Naive thymus-derived CD8-positive, alpha-beta T cell (primary cell): ENCODE measurements around the gene ASCL2. TPM values are rescaled to one million over a fixed set of nuclear protein-coding genes. Genes with fewer than 3 reads are reported as not detected.

ENCODE experiments used
- ATAC-seq, 2 donors: fragments of 150-1000 bp; cut with Tn5 transposase in 1 of 2; sonication (Bioruptor Pico), chemical (Tn5 transposase) in 1 of 2; 1 replicate in 1 of 2; 2 replicates in 1 of 2; pipeline ENCODE4 v1.10.0; 2021; ENCODE audit warnings: mild to moderate bottlenecking in 2 of 2, moderate library complexity in 2 of 2
- POLR2A ChIA-PET: fragments of 350-600 bp; sonication (Branson Sonifier 250); formaldehyde crosslinking; loops from one replicate; lab custom pipeline; 2021; ENCODE audit warnings: antibody characterized with exemption; lab: Charles Lee
- DNase-seq, 10 donors: peaks; one replicate each; pipeline versions ENCODE4 v3.0.0 to v3.0.0-alpha.2; 2020 to 2022
- H3K27ac Mint-ChIP-seq, 10 donors: one replicate each; pipeline ENCODE4 v1.8.0; 2020 to 2022; ENCODE audit warnings: mild to moderate bottlenecking in 10 of 10, mixed read lengths in 10 of 10, moderate library complexity in 4 of 10, inconsistent platforms in 1 of 10
- H3K27me3 Mint-ChIP-seq, 5 donors: one replicate each; pipeline ENCODE4 v1.8.0; 2021 to 2022; ENCODE audit warnings: mixed read lengths in 5 of 5
- H3K36me3 Mint-ChIP-seq, 3 donors: one replicate each; pipeline ENCODE4 v1.8.0; 2020 to 2022; ENCODE audit warnings: mixed read lengths in 3 of 3, mild to moderate bottlenecking in 2 of 3, inconsistent platforms in 1 of 3
- H3K4me1 Mint-ChIP-seq, 4 donors: one replicate each; pipeline ENCODE4 v1.8.0; 2021 to 2022; ENCODE audit warnings: mixed read lengths in 4 of 4
- H3K4me3 Mint-ChIP-seq, 10 donors: one replicate each; pipeline ENCODE4 v1.8.0; 2020 to 2022; ENCODE audit warnings: mild to moderate bottlenecking in 10 of 10, mixed read lengths in 10 of 10, moderate library complexity in 6 of 10, inconsistent platforms in 1 of 10
- H3K9me3 Mint-ChIP-seq, 9 donors: one replicate each; pipeline ENCODE4 v1.8.0; 2020 to 2022; ENCODE audit warnings: mixed read lengths in 9 of 9, mild to moderate bottlenecking in 3 of 9, inconsistent platforms in 1 of 9, moderate library complexity in 1 of 9
- polyA plus RNA-seq, 3 donors: library from polyadenylated mRNA; unstranded; fragments of 300-500 nt; fragmentation: Illumina TruSeq; gene quantifications; one replicate each; pipeline ENCODE4 v1.2.3, GENCODE V29; 2021
- total RNA-seq, 8 experiments: library from RNA in 2 of 8; stranded (reverse) in 2 of 8; gene quantifications; one replicate each; pipeline ENCODE4 v1.2.3 and lab custom pipeline; 2021 to 2026

Gene ASCL2
- total and polyA plus RNA-seq, 5 experiments from 2014 or later: 0.19 to 2.8 (median 0.23) TPM; not detected in 2

- Mint-ChIP-seq H3K4me1 (peaks cover 28 to 68% (median 47%) of the 10 kb centered on the region in 4 donors), H3K4me3 (peak overlapping the region in 6 of 10 donors; percentile 30 to 98 (median 80)), H3K36me3 (peaks cover 0 to 5% (median 2%) of the 10 kb centered on the region in 3 donors), H3K27me3 (no peaks in the 10 kb centered on the region), H3K27ac (peak overlapping the region in 5 of 10 donors; percentile 56 to 98 (median 85)), H3K9me3 (no peaks in the 10 kb centered on the region)
- DNase-seq (peak in 1 of 10 donors; percentile 17), ATAC-seq (no peak)
- POLR2A ChIA-PET: interaction anchor here (0.6 to 10.9 kb wide), 8 partner anchors 10 to 326 kb away, joined by 3 to 113 read pairs (median 13); partner anchors contain the start of genes CD81 and TSSC4
Measured at GRCh38 chr11:2306877-2307500, 36.6 kb upstream of the ASCL2 start.

- DNase-seq (no peak), ATAC-seq (no peak)
- peaks cover 28 to 67% (median 48%) of the 10 kb centered on the region in 4 donors for H3K4me1 Mint-ChIP-seq
- POLR2A ChIA-PET: interaction anchor here (0.6 to 10.9 kb wide), 10 partner anchors 9 to 1445 kb away, joined by 3 to 113 read pairs (median 6); partner anchors contain the start of genes CD81 and TSSC4
- H3K27ac Mint-ChIP-seq: peak overlapping the region; percentile 74 to 98 (median 92)
- H3K27me3 Mint-ChIP-seq: no peaks in the 10 kb centered on the region
- H3K36me3 Mint-ChIP-seq: peaks cover 0 to 5% (median 4%) of the 10 kb centered on the region in 3 donors
- H3K9me3 Mint-ChIP-seq: no peaks in the 10 kb centered on the region
- H3K4me3 Mint-ChIP-seq: peak overlapping the region; percentile 81 to 98 (median 93)
Measured at GRCh38 chr11:2306452-2306823, 36.0 kb upstream of the ASCL2 start.

- Mint-ChIP-seq H3K36me3 (peaks cover 0 to 5% (median 4%) of the 10 kb centered on the region in 3 donors), H3K4me3 (peak overlapping the region; percentile 81 to 98 (median 93)), H3K4me1 (peaks cover 26 to 67% (median 49%) of the 10 kb centered on the region in 4 donors), H3K27ac (peak overlapping the region; percentile 74 to 98 (median 92)), H3K27me3 (no peaks in the 10 kb centered on the region), H3K9me3 (no peaks in the 10 kb centered on the region)
- ATAC-seq (peak; percentile 1 to 6), DNase-seq (peak in 4 of 10 donors; percentile 36 to 51 (median 46))
- POLR2A ChIA-PET: interaction anchor here (0.6 to 10.9 kb wide), 17 partner anchors 8 to 1446 kb away, joined by 3 to 113 read pairs (median 3); partner anchors contain the start of genes CD81 and TSSC4
Measured at GRCh38 chr11:2305788-2306451, 35.5 kb upstream of the ASCL2 start.

GRCh38 chr11:2305140-2305778 lies 34.9 kb upstream of the ASCL2 start:
- peaks cover 26 to 67% (median 51%) of the 10 kb centered on the region in 4 donors for H3K4me1 Mint-ChIP-seq
- peak overlapping the region; percentile 85 to 98 (median 94) for H3K27ac Mint-ChIP-seq
- H3K27me3 Mint-ChIP-seq: no peaks in the 10 kb centered on the region
- peak overlapping the region; percentile 81 to 98 (median 93) for H3K4me3 Mint-ChIP-seq
- H3K9me3 Mint-ChIP-seq: no peaks in the 10 kb centered on the region
- peak; percentile 62 to 90 (median 78) for DNase-seq
- H3K36me3 Mint-ChIP-seq: peaks cover 0 to 4% (median 4%) of the 10 kb centered on the region in 3 donors
- POLR2A ChIA-PET: interaction anchor here (0.6 to 10.9 kb wide), 18 partner anchors 8 to 710 kb away, joined by 3 to 113 read pairs (median 4); partner anchors contain the start of genes ASCL2, CD81 and TSSC4
- peak; percentile 38 to 41 for ATAC-seq

- H3K4me3 Mint-ChIP-seq: peak overlapping the region; percentile 86 to 98 (median 93)
- peaks cover 28 to 70% (median 53%) of the 10 kb centered on the region in 4 donors for H3K4me1 Mint-ChIP-seq
- POLR2A ChIA-PET: interaction anchor here (0.6 to 10.9 kb wide), 13 partner anchors 9 to 711 kb away, joined by 3 to 113 read pairs (median 6); partner anchors contain the start of genes ASCL2, CD81 and TSSC4
- ATAC-seq (no peak), DNase-seq (no peak)
- H3K36me3 Mint-ChIP-seq: peaks cover 0 to 4% (median 4%) of the 10 kb centered on the region in 3 donors
- H3K27ac Mint-ChIP-seq: peak overlapping the region in 9 of 10 donors; percentile 85 to 98 (median 95)
- H3K9me3 Mint-ChIP-seq: no peaks in the 10 kb centered on the region
- no peaks in the 10 kb centered on the region for H3K27me3 Mint-ChIP-seq
Measured at GRCh38 chr11:2304506-2305139, 34.2 kb upstream of the ASCL2 start.

GRCh38 chr11:2303627-2304505 lies 33.5 kb upstream of the ASCL2 start:
- peak overlapping the region; percentile 34 to 96 (median 92) for H3K27ac Mint-ChIP-seq
- no peaks in the 10 kb centered on the region for H3K9me3 Mint-ChIP-seq
- peaks cover 32 to 72% (median 60%) of the 10 kb centered on the region in 4 donors for H3K4me1 Mint-ChIP-seq
- peaks cover 0 to 4% (median 4%) of the 10 kb centered on the region in 3 donors for H3K36me3 Mint-ChIP-seq
- DNase-seq (no peak), ATAC-seq (no peak)
- no peaks in the 10 kb centered on the region for H3K27me3 Mint-ChIP-seq
- POLR2A ChIA-PET: interaction anchor here (0.8 to 10.9 kb wide), 11 partner anchors 7 to 115 kb away, joined by 3 to 113 read pairs (median 16); partner anchors contain the start of genes ASCL2 and TSSC4
- peak overlapping the region; percentile 91 to 98 (median 94) for H3K4me3 Mint-ChIP-seq

GRCh38 chr11:2302896-2303626 lies 32.7 kb upstream of the ASCL2 start:
- peak in 2 of 10 donors; percentile 15 to 17 for DNase-seq
- Mint-ChIP-seq H3K27me3 (no peaks in the 10 kb centered on the region), H3K36me3 (peaks cover 0 to 4% (median 4%) of the 10 kb centered on the region in 3 donors), H3K4me3 (peak overlapping the region; percentile 91 to 98 (median 94)), H3K9me3 (no peaks in the 10 kb centered on the region), H3K4me1 (peaks cover 37 to 77% (median 66%) of the 10 kb centered on the region in 4 donors), H3K27ac (peak overlapping the region; percentile 77 to 96 (median 94))
- POLR2A ChIA-PET: interaction anchor here (0.6 to 10.9 kb wide), 15 partner anchors 8 to 1508 kb away, joined by 3 to 113 read pairs (median 7); partner anchors contain the start of genes ASCL2 and TSSC4
- ATAC-seq: no peak

- peak; percentile 35 to 40 for ATAC-seq
- Mint-ChIP-seq H3K27me3 (no peaks in the 10 kb centered on the region), H3K9me3 (no peaks in the 10 kb centered on the region), H3K27ac (peak overlapping the region; percentile 77 to 96 (median 94)), H3K4me3 (peak overlapping the region; percentile 91 to 98 (median 94)), H3K4me1 (peaks cover 35 to 79% (median 68%) of the 10 kb centered on the region in 4 donors), H3K36me3 (peaks cover 0 to 4% (median 3%) of the 10 kb centered on the region in 3 donors)
- peak in 7 of 10 donors; percentile 30 to 54 (median 45) for DNase-seq
- POLR2A ChIA-PET: interaction anchor here (0.6 to 10.9 kb wide), 18 partner anchors 8 to 1507 kb away, joined by 3 to 113 read pairs (median 6); partner anchors contain the start of genes ASCL2, CDKN1C and TSSC4
Measured at GRCh38 chr11:2302306-2302895, 32.0 kb upstream of the ASCL2 start.

GRCh38 chr11:2301631-2302305 lies 31.4 kb upstream of the ASCL2 start, which contains the start of the genes C11orf21 and TSPAN32:
Gene C11orf21, minus strand, starts transcription at chr11:2301918. Its CDS starts 110 bp downstream, at chr11:2301808.
Gene TSPAN32, plus strand, starts transcription at chr11:2302013. Its CDS starts 137 bp downstream, at chr11:2302150.
- H3K27me3 Mint-ChIP-seq: no peaks in the 10 kb centered on the region
- peaks cover 0 to 6% (median 4%) of the 10 kb centered on the region in 3 donors for H3K36me3 Mint-ChIP-seq
- peak within 1 kb of the TSS; percentile 91 to 98 (median 94) for H3K4me3 Mint-ChIP-seq
- peak within 1 kb of the TSS; percentile 85 to 96 (median 95) for H3K27ac Mint-ChIP-seq
- peak; percentile 41 to 46 for ATAC-seq
- POLR2A ChIA-PET: interaction anchor here (0.6 to 10.9 kb wide), 22 partner anchors 7 to 712 kb away, joined by 3 to 113 read pairs (median 6); partner anchors contain the start of genes ASCL2, CDKN1C and TSSC4
- peaks cover 37 to 78% (median 67%) of the 10 kb centered on the region in 4 donors for H3K4me1 Mint-ChIP-seq
- no peaks in the 10 kb centered on the region for H3K9me3 Mint-ChIP-seq
- peak in 9 of 10 donors; percentile 48 to 84 (median 62) for DNase-seq
